GM10266 (cell line): ENCODE measurements around the gene ANKRD62.

Experiments used
- DNase-seq: peaks from one replicate; pipeline ENCODE4 v3.0.0; 2012; ENCODE audit errors: extremely low spot score
- TF ChIP-seq, protein P1 (sequence below): IDR thresholded peaks from 2 replicates; pipeline ENCODE4 v1.5.1; 2012; ENCODE audit warnings: mild to moderate bottlenecking, low read depth; ENCODE audit not compliant: control insufficient read depth, insufficient read depth; ENCODE audit errors: missing control alignments

ANKRD62 gene

DNA sequence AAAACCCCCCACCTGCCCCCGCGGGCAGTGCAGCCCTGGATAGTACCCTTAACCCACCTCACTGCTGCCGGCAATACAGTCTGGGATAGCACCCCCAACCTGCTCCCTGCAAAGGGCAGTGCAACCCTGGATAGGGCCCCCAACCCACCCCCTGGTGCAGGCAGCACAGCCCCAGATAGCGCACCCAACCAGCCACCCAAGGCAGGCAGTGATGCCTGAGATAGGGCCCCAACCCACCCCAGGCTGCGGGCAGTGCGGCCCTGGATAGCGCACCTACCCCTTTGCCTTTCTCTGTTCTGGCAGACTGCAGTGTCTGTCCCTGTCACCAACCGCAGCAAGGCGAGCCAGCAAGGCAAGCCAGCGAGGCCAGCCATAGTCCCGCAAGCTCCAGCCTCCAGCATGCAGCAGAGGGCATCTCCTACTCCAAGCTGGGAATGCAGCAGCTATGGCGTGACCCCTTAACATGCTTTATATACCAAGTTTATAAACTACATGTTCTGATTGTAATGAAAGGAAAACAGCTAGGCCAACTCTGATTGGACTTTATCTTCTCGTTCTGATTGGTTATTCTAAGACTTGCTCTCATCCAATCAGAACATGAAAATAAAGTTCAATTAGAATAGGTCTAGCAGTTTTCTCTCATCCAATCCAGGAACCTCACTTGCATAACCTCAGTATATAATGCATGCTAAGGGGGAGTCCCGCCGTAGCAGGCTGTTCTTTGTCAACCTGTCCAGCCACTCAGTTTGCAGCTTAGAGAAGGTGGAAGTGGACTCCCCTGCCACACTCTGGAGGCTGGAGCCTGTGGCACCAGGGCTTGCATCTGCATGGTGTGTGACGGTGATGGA, 34.1 kb upstream of the ANKRD62 start:
- no peak for DNase-seq
- TF ChIP-seq, protein P1, sequence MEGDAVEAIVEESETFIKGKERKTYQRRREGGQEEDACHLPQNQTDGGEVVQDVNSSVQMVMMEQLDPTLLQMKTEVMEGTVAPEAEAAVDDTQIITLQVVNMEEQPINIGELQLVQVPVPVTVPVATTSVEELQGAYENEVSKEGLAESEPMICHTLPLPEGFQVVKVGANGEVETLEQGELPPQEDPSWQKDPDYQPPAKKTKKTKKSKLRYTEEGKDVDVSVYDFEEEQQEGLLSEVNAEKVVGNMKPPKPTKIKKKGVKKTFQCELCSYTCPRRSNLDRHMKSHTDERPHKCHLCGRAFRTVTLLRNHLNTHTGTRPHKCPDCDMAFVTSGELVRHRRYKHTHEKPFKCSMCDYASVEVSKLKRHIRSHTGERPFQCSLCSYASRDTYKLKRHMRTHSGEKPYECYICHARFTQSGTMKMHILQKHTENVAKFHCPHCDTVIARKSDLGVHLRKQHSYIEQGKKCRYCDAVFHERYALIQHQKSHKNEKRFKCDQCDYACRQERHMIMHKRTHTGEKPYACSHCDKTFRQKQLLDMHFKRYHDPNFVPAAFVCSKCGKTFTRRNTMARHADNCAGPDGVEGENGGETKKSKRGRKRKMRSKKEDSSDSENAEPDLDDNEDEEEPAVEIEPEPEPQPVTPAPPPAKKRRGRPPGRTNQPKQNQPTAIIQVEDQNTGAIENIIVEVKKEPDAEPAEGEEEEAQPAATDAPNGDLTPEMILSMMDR, result no peak

DNA sequence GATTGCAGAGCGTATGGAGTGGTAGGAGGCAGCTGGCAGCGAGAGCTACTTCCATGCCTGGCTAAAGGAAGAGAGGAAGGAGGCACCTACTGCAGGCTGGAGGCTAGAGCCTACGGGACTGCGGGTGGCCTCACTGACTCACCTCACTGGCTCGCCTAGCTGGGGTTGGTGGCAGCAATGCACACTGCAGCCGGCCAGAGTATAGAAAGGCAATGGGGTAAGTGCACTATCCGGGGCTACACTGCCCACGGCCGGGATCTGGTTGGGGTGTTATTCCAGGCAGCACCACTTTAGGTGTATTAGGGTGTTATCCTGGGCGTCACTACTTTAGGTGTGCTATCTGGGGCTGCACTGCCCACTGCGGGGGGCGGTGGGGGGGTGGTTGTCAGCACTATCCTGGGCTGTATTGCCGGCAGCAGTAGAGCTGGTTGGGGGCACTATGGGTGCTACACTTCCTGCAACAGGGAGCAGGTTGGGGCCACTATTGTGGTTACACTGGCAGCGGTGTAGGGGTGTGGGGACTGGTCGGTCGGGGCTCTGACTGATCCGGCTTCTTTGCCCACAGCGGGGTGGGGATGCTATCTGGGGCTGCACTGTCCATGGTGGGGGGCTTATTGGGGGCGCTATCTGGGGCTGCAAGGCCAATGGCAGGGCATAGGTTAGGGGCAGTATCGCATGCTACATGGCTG, 33.3 kb upstream of the ANKRD62 start:
- DNase-seq, result no peak
- TF ChIP-seq, protein P1, result no peak

DNA sequence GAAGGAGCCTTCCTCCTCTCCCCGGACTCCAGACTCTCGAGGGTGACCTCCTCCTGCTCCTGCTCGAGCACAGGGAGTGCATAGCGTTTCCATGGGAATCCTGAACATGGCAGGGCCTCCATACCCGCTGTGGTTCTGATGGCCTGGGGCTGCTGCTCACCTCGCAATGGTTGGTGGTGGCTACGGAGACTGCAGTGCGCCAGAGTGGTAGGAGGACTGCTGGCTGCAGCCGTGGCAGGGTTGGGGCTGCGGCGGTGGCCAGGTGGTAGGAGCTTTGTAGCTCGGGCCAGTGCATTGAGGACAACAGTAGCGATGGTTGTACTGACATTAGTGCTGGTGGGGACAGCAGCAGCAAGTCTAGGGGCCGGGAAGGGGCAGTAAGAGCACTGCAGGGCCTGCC, 32.0 kb upstream of the ANKRD62 start:
- TF ChIP-seq, protein P1, result no peak
- DNase-seq, result no peak

DNA sequence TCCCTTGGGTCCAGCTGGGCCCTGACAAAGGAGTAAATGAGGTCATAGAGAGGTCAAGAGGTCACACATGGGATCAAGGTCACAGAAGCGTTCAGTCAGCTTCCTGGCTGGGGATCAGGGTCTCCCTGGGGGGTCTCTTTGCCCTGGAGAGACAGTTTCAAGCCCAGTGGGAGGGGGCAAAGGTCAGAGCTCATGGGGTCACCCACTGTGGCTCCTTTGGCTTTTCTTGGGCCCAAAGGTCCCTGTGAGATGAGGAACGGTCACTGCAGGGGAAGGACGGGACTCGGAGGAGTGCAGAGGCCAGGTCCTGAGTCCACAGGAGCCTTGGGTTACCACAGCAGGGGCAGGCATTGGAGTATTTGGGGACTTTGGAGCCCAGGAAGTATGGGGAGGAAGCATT, 30.7 kb upstream of the ANKRD62 start:
- TF ChIP-seq, protein P1, result no peak

DNA sequence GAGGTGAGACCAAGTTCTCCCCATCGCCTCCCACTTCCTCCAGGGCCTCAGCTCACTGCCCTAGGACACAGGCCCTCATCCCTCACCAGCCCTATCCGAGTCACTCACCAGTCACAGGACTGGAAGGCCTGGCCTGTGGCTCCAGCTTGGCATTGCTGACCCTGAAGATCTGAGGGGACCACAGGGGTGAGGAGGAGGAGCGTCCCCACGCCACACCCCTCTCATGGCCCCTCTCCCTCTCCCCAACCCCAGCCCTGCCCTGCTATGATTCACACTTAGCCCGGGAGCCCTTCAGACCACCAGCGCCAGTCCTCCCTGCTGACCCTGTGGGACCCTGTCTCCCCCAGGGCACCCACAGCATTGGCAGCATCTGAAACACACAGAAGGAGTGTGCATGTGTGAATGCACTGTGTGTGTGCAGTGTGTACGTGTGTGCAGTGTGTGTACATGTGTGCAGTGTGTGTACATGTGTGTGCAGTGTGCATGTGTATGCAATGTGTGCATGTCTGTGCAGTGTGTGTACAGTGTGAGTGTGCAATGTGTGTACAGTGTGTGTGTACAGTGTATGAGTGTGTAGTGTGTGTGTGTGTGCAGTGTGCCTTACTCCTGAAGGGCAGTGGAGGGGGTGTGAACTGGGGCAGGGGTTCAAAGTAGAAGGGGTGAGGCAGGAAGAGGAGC, 29.4 kb upstream of the ANKRD62 start:
- DNase-seq, result no peak
- TF ChIP-seq, protein P1, result no peak

More for the DNA sequence above, 30.7 kb upstream of the ANKRD62 start:
- no peak for DNase-seq

DNA sequence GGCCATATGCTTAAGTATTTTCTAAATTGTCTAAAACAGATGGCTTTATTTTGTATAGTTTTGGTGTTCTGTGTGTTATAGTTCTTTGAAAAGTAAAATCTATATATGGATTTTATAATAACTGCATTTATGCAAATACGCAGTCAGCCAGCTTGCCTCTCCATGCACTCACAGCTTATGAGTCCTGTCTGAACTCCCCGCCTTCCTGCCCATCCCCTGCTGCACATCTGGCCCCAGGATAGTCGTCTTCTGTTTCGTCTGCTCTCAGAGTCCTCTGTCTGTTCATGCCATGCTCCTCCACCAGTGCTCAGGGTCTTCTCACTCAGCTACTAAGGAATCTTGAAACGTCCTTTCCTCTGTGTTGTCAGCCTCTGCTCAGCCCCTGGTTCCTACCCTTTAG, 28.2 kb upstream of the ANKRD62 start:
- no peak for DNase-seq
- TF ChIP-seq, protein P1, result no peak
